ENCODE results near the gene TMOD2. TPM values are rescaled to one million over a fixed set of nuclear protein-coding genes. Genes with fewer than 3 reads are reported as not detected.

The TMOD2 gene
- polyA plus RNA-seq, 1 donor (not counting 4 experiments of a cell fraction or from before 2014, with no cell fraction given): 5.2 TPM

DNA sequence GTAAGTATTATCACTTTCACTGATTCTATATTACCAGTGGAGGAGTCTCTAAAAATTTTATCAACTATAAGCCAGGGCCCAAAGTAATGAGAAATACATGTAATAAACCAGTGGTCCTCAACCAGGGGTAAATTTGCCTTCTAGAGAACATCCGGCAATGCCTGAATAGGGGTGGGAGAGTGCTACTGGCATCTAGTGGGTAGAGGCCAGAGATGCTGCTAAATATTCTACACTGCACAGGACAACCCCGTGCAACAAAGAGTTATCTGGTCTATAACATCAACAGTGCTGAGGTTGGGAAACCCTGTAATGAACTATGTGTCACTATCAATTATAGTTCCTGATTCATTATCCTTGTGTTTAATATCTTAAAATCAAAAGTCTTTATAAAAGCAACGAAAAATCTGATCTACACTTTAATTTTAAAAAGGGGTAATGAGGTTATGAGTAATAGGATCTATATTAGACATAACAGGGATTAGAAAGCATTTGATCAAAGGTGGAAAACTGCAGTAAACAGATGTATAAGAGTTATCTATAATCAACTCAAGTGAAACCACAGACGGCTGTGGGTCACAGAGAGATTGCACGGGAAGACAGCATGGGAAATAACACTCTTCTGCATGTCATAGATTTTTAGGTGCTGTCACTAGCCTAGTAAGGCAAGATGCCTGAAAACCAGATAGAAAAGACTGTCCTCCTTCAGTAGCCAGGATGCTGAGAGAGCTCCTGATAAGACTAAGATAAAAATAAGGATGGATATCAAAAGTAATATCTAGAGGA lies 16.0 kb upstream of the TMOD2 start:
- no peak overlapping the region for H3K27ac ChIP-seq (ENCODE audit: control insufficient read depth, insufficient read depth, low read length)
- DNase-seq (ENCODE audit: low read depth, low spot score): no peak
- peaks cover 2% of the 10 kb centered on the region for H3K79me2 ChIP-seq (ENCODE audit: control insufficient read depth, insufficient read depth, low read length)
- no peak overlapping the region for H3K9ac ChIP-seq (ENCODE audit: control insufficient read depth, extremely low read depth, insufficient read depth, low read length)
- peaks cover 41% of the 10 kb centered on the region for H3K4me1 ChIP-seq (ENCODE audit: control insufficient read depth, extremely low read depth, insufficient read depth, low read length)
- TF ChIP-seq, protein P1, sequence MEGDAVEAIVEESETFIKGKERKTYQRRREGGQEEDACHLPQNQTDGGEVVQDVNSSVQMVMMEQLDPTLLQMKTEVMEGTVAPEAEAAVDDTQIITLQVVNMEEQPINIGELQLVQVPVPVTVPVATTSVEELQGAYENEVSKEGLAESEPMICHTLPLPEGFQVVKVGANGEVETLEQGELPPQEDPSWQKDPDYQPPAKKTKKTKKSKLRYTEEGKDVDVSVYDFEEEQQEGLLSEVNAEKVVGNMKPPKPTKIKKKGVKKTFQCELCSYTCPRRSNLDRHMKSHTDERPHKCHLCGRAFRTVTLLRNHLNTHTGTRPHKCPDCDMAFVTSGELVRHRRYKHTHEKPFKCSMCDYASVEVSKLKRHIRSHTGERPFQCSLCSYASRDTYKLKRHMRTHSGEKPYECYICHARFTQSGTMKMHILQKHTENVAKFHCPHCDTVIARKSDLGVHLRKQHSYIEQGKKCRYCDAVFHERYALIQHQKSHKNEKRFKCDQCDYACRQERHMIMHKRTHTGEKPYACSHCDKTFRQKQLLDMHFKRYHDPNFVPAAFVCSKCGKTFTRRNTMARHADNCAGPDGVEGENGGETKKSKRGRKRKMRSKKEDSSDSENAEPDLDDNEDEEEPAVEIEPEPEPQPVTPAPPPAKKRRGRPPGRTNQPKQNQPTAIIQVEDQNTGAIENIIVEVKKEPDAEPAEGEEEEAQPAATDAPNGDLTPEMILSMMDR (optimal IDR thresholded peaks at IDR 0.05 in 1 of 3, IDR thresholded peaks at IDR 0.05 in 1 of 3, conservative IDR thresholded peaks at IDR 0.05 in 1 of 3; ENCODE audit: extremely low read depth in 1 of 3, insufficient read depth in 2 of 3, low read length in 3 of 3): peak in 1 of 3 experiments; percentile 7
- no peak for TF ChIP-seq EZH2 (IDR thresholded peaks at IDR 0.05; ENCODE audit: low read length)
- H3K36me3 ChIP-seq (ENCODE audit: control insufficient read depth in 2 of 2, extremely low read depth in 1 of 2, insufficient read depth in 2 of 2, low read length in 2 of 2): no peaks in the 10 kb centered on the region
- H3K4me2 ChIP-seq (ENCODE audit: control insufficient read depth, extremely low read depth, insufficient read depth, low read depth, low read length): no peak overlapping the region
- dilution Hi-C loops (cut with MboI; ENCODE audit: extremely low pct_ligation_motif_present, low sequenced_read_pairs): no loop called here
- H2AFZ ChIP-seq (ENCODE audit: control insufficient read depth, low read length): no peak overlapping the region
- FAIRE-seq: no peak
- H3K4me3 ChIP-seq (ENCODE audit: control insufficient read depth in 2 of 3, extremely low read depth in 1 of 3, insufficient read depth in 2 of 3, low read depth in 1 of 3, low read length in 3 of 3): no peak overlapping the region
- no peaks in the 10 kb centered on the region for H4K20me1 ChIP-seq (ENCODE audit: control insufficient read depth, extremely low read depth, insufficient read depth, low read length)
- H3K9me3 ChIP-seq (ENCODE audit: control insufficient read depth, low read depth, low read length): no peaks in the 10 kb centered on the region
- no peaks in the 10 kb centered on the region for H3K9me1 ChIP-seq (ENCODE audit: control insufficient read depth, extremely low read depth, insufficient read depth, low read length)
- no peaks in the 10 kb centered on the region for H3K27me3 ChIP-seq (ENCODE audit: control insufficient read depth, extremely low read depth, insufficient read depth, low read length)

DNA sequence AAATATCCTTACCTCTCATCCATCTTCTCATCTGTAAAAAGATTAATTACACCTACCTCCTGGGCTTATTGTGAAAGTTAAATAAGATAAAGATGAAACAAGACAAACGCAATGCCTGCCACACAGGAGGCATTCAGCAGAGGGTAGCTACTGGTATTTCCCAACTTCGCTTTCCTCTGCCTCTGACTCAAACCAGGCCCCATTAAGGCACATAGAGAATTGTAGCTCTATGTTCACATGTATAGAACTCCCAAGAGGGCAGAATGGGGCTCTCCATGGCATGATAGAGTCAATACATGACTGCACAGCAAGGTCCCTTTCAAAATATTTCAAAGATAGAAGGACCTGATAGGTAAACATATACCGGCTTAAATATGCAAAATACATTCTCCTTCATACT lies 15.3 kb upstream of the TMOD2 start:
- Histone ChIP-seq H4K20me1 (ENCODE audit: control insufficient read depth, extremely low read depth, insufficient read depth, low read length) (no peaks in the 10 kb centered on the region), H3K9me1 (ENCODE audit: control insufficient read depth, extremely low read depth, insufficient read depth, low read length) (no peaks in the 10 kb centered on the region), H3K9ac (ENCODE audit: control insufficient read depth, extremely low read depth, insufficient read depth, low read length) (no peak overlapping the region), H3K27ac (ENCODE audit: control insufficient read depth, insufficient read depth, low read length) (no peak overlapping the region), H3K9me3 (ENCODE audit: control insufficient read depth, low read depth, low read length) (no peaks in the 10 kb centered on the region), H2AFZ (ENCODE audit: control insufficient read depth, low read length) (no peak overlapping the region), H3K4me2 (ENCODE audit: control insufficient read depth, extremely low read depth, insufficient read depth, low read depth, low read length) (peak overlapping the region; percentile 80), H3K27me3 (ENCODE audit: control insufficient read depth, extremely low read depth, insufficient read depth, low read length) (no peaks in the 10 kb centered on the region), H3K4me1 (ENCODE audit: control insufficient read depth, extremely low read depth, insufficient read depth, low read length) (peaks cover 39% of the 10 kb centered on the region), H3K79me2 (ENCODE audit: control insufficient read depth, insufficient read depth, low read length) (no peaks in the 10 kb centered on the region), H3K36me3 (ENCODE audit: control insufficient read depth in 2 of 2, extremely low read depth in 1 of 2, insufficient read depth in 2 of 2, low read length in 2 of 2) (no peaks in the 10 kb centered on the region), H3K4me3 (ENCODE audit: control insufficient read depth in 2 of 3, extremely low read depth in 1 of 3, insufficient read depth in 2 of 3, low read depth in 1 of 3, low read length in 3 of 3) (peak overlapping the region in 1 of 3 experiments; percentile 46)
- dilution Hi-C loops (cut with MboI; ENCODE audit: extremely low pct_ligation_motif_present, low sequenced_read_pairs): no loop called here
- no peak for FAIRE-seq
- no peak for TF ChIP-seq EZH2 (IDR thresholded peaks at IDR 0.05; ENCODE audit: low read length)
- TF ChIP-seq, protein P1 (optimal IDR thresholded peaks at IDR 0.05 in 1 of 3, IDR thresholded peaks at IDR 0.05 in 1 of 3, conservative IDR thresholded peaks at IDR 0.05 in 1 of 3; ENCODE audit: extremely low read depth in 1 of 3, insufficient read depth in 2 of 3, low read length in 3 of 3): no peak
- no peak for DNase-seq (ENCODE audit: low read depth, low spot score)
